H1 (cell line): ENCODE data around the gene NRXN3. TPM values are rescaled to one million over a fixed set of nuclear protein-coding genes. Genes with fewer than 3 reads are reported as not detected.

ENCODE experiments used
- CHD2 ChIP-seq: IDR thresholded peaks from 2 replicates; pipeline ENCODE4 v1.6.1; 2012; ENCODE audit warnings: low read length, improper control_type of control experiment
- CHD7 ChIP-seq: fragments of 300-600 bp; sonication (generic); IDR thresholded peaks from 2 replicates; pipeline ENCODE4 v1.7.1; 2012; ENCODE audit warnings: low read length, moderate library complexity, mild to moderate bottlenecking, inconsistent platforms; ENCODE audit not compliant: insufficient replicate concordance
- RXRA ChIP-seq: IDR thresholded peaks from 2 replicates; pipeline ENCODE4 v1.6.1; 2011; ENCODE audit warnings: low read depth, mild to moderate bottlenecking, low read length, moderate library complexity; ENCODE audit not compliant: insufficient read depth
- SP2 ChIP-seq: IDR thresholded peaks from 2 replicates; pipeline ENCODE4 v1.6.1; 2012; ENCODE audit warnings: mild to moderate bottlenecking, low read length, inconsistent platforms
- polyA plus RNA-seq, 7 experiments: library from polyadenylated mRNA; depleted of rRNA in 3 of 7; stranded (reverse) in 5 of 7; unstranded in 2 of 7; fragments of >200 nt in 5 of 7; fragments of 200-250 nt in 2 of 7; gene quantifications; 1 replicate in 5 of 7; 2 replicates in 1 of 7; 4 replicates in 1 of 7; pipeline versions ENCODE4 v1.2.1 to v1.2.3, GENCODE V29; 2011 to 2013; ENCODE audit warnings: missing spikeins in 2 of 7, mixed read lengths in 2 of 7
- total RNA-seq: library from RNA; stranded (reverse); fragmentation: NEBNext Ultra II Directional; extraction: Animal tissue kit (Norgen Biotek cat#: 25700); gene quantifications from 2 replicates; pipeline ENCODE4 v1.2.1, GENCODE V29; 2021

NRXN3 gene
- total and polyA plus RNA-seq, 2 of the 8 experiments (the other 6 are each of a cell fraction or from before 2014, with no cell fraction given), result 2.6 to 4.1 TPM

GRCh38 chr14:78152201-78153063 is 17.7 kb upstream of the NRXN3 start (continued):
- TF ChIP-seq CHD7 (no peak), SP2 (no peak), RXRA (no peak), CHD2 (no peak)
